ENCODE data around the gene HDGFL1. TPM values are rescaled to one million over a fixed set of nuclear protein-coding genes. Genes with fewer than 3 reads are reported as not detected.

The HDGFL1 gene
- total RNA-seq, 1 donor, result not detected

- no peaks in the 10 kb centered on the region for H3K36me3 ChIP-seq (ENCODE audit: insufficient read depth, low read length)
- peaks cover 9% of the 10 kb centered on the region for H3K4me1 ChIP-seq (ENCODE audit: insufficient read depth, low read length)
- H3K27ac ChIP-seq (ENCODE audit: low read depth, low read length), result peak overlapping the region; percentile 24
- DNase-seq (ENCODE audit: insufficient read length, low spot score, missing footprints), result no peak
- no peaks in the 10 kb centered on the region for H3K79me2 ChIP-seq (ENCODE audit: insufficient read depth, low read length)
- no peaks in the 10 kb centered on the region for H3K27me3 ChIP-seq (ENCODE audit: insufficient read depth, low read length)
- no peaks in the 10 kb centered on the region for H4K20me1 ChIP-seq (ENCODE audit: insufficient read depth, low read length)
- no peaks in the 10 kb centered on the region for H3K9me3 ChIP-seq (ENCODE audit: low read depth, low read length)
- no peak for TF ChIP-seq CTCF (IDR thresholded peaks at IDR 0.05; ENCODE audit: extremely low read depth, low read depth, low read length)
- peak overlapping the region; percentile 14 for H2AFZ ChIP-seq (ENCODE audit: low read length)
- no peak overlapping the region for H3K4me3 ChIP-seq (ENCODE audit: insufficient read depth, low read length)
- peak overlapping the region; percentile 6 for H3K4me2 ChIP-seq (ENCODE audit: insufficient read depth, low read length)
Measured at GRCh38 chr6:22613695-22614094, 44.3 kb downstream of the HDGFL1 start.

GRCh38 chr6:22614547-22614946 is 45.2 kb downstream of the HDGFL1 start:
- H3K79me2 ChIP-seq (ENCODE audit: insufficient read depth, low read length), result no peaks in the 10 kb centered on the region

GRCh38 chr6:22621028-22621427 is 51.7 kb downstream of the HDGFL1 start:
- H3K27me3 ChIP-seq (ENCODE audit: insufficient read depth, low read length), result no peaks in the 10 kb centered on the region
- TF ChIP-seq CTCF (IDR thresholded peaks at IDR 0.05; ENCODE audit: extremely low read depth, low read depth, low read length), result no peak

More at GRCh38 chr6:22614547-22614946, 45.2 kb downstream of the HDGFL1 start:
- no peak for DNase-seq (ENCODE audit: insufficient read length, low spot score, missing footprints)
- no peak overlapping the region for H3K27ac ChIP-seq (ENCODE audit: low read depth, low read length)
- no peaks in the 10 kb centered on the region for H3K9me3 ChIP-seq (ENCODE audit: low read depth, low read length)
- peaks cover 9% of the 10 kb centered on the region for H3K4me1 ChIP-seq (ENCODE audit: insufficient read depth, low read length)
- no peaks in the 10 kb centered on the region for H4K20me1 ChIP-seq (ENCODE audit: insufficient read depth, low read length)
- no peaks in the 10 kb centered on the region for H3K36me3 ChIP-seq (ENCODE audit: insufficient read depth, low read length)
- TF ChIP-seq CTCF (IDR thresholded peaks at IDR 0.05; ENCODE audit: extremely low read depth, low read depth, low read length), result no peak
- H3K4me3 ChIP-seq (ENCODE audit: insufficient read depth, low read length), result no peak overlapping the region
- peak overlapping the region; percentile 17 for H2AFZ ChIP-seq (ENCODE audit: low read length)
- no peak overlapping the region for H3K4me2 ChIP-seq (ENCODE audit: insufficient read depth, low read length)
- no peaks in the 10 kb centered on the region for H3K27me3 ChIP-seq (ENCODE audit: insufficient read depth, low read length)

More at GRCh38 chr6:22621028-22621427, 51.7 kb downstream of the HDGFL1 start:
- DNase-seq (ENCODE audit: insufficient read length, low spot score, missing footprints), result no peak
- H4K20me1 ChIP-seq (ENCODE audit: insufficient read depth, low read length), result no peaks in the 10 kb centered on the region
- no peak overlapping the region for H3K27ac ChIP-seq (ENCODE audit: low read depth, low read length)
- H3K4me3 ChIP-seq (ENCODE audit: insufficient read depth, low read length), result no peak overlapping the region
- H3K9me3 ChIP-seq (ENCODE audit: low read depth, low read length), result no peaks in the 10 kb centered on the region
- H3K4me1 ChIP-seq (ENCODE audit: insufficient read depth, low read length), result no peaks in the 10 kb centered on the region
- no peaks in the 10 kb centered on the region for H3K79me2 ChIP-seq (ENCODE audit: insufficient read depth, low read length)
- H3K4me2 ChIP-seq (ENCODE audit: insufficient read depth, low read length), result no peak overlapping the region
- no peak overlapping the region for H2AFZ ChIP-seq (ENCODE audit: low read length)
- no peaks in the 10 kb centered on the region for H3K36me3 ChIP-seq (ENCODE audit: insufficient read depth, low read length)
